Measurements from ENCODE around the gene SERINC5.

SERINC5 gene

GRCh38 chr5:80246001-80246758, 9.7 kb downstream of the SERINC5 start:
- Histone ChIP-seq H3K27ac (no peak overlapping the region), H3K9me3 (ENCODE audit: severe bottlenecking) (peaks cover 6% of the 10 kb centered on the region), H3K27me3 (ENCODE audit: insufficient read depth, low read depth, severe bottlenecking) (no peaks in the 10 kb centered on the region), H3K36me3 (no peaks in the 10 kb centered on the region), H3K4me3 (ENCODE audit: low read depth, low read length) (no peak overlapping the region)
- no peak for DNase-seq
- no peak for TF ChIP-seq CTCF (IDR thresholded peaks at IDR 0.05; ENCODE audit: low read depth, low read length)

GRCh38 chr5:80243567-80243966, 12.3 kb downstream of the SERINC5 start:
- Histone ChIP-seq H3K4me3 (ENCODE audit: low read depth, low read length) (no peak overlapping the region), H3K27me3 (ENCODE audit: insufficient read depth, low read depth, severe bottlenecking) (no peaks in the 10 kb centered on the region), H3K36me3 (no peaks in the 10 kb centered on the region), H3K9me3 (ENCODE audit: severe bottlenecking) (peaks cover 6% of the 10 kb centered on the region), H3K27ac (no peak overlapping the region)
- DNase-seq = no peak
- TF ChIP-seq CTCF (IDR thresholded peaks at IDR 0.05; ENCODE audit: low read depth, low read length) = no peak

GRCh38 chr5:80242849-80243248, 13.0 kb downstream of the SERINC5 start:
- Histone ChIP-seq H3K27ac (no peak overlapping the region), H3K27me3 (ENCODE audit: insufficient read depth, low read depth, severe bottlenecking) (no peaks in the 10 kb centered on the region), H3K4me3 (ENCODE audit: low read depth, low read length) (no peak overlapping the region), H3K36me3 (no peaks in the 10 kb centered on the region), H3K9me3 (ENCODE audit: severe bottlenecking) (peaks cover 6% of the 10 kb centered on the region)
- DNase-seq = no peak
- no peak for TF ChIP-seq CTCF (IDR thresholded peaks at IDR 0.05; ENCODE audit: low read depth, low read length)

- Histone ChIP-seq H3K27ac (no peak overlapping the region), H3K4me3 (ENCODE audit: low read depth, low read length) (no peak overlapping the region), H3K27me3 (ENCODE audit: insufficient read depth, low read depth, severe bottlenecking) (no peaks in the 10 kb centered on the region), H3K36me3 (no peaks in the 10 kb centered on the region), H3K9me3 (ENCODE audit: severe bottlenecking) (peaks cover 6% of the 10 kb centered on the region)
- DNase-seq = no peak
- TF ChIP-seq CTCF (IDR thresholded peaks at IDR 0.05; ENCODE audit: low read depth, low read length) = no peak
Measured at GRCh38 chr5:80240368-80240986, 15.4 kb downstream of the SERINC5 start.

- peaks cover 6% of the 10 kb centered on the region for H3K9me3 ChIP-seq (ENCODE audit: severe bottlenecking)
- DNase-seq = no peak
- no peak overlapping the region for H3K4me3 ChIP-seq (ENCODE audit: low read depth, low read length)
- no peaks in the 10 kb centered on the region for H3K36me3 ChIP-seq
- H3K27me3 ChIP-seq (ENCODE audit: insufficient read depth, low read depth, severe bottlenecking) = no peaks in the 10 kb centered on the region
- no peak for TF ChIP-seq CTCF (IDR thresholded peaks at IDR 0.05; ENCODE audit: low read depth, low read length)
- no peak overlapping the region for H3K27ac ChIP-seq
Measured at GRCh38 chr5:80239680-80240367, 16.0 kb downstream of the SERINC5 start.
